NOMO-1 (cell line): ENCODE results near the gene LONRF2.

Source experiments
- DNase-seq, 2 experiments: peaks; one replicate each; lab custom pipeline; 2025; ENCODE audit not compliant: unreplicated experiment in 2 of 2; lab: John Stamatoyannopoulos, UW

LONRF2 gene

GRCh38 chr2:100301881-100302584 is 20.3 kb downstream of the LONRF2 start:
- DNase-seq: peak in 1 of 2 experiments; percentile 17

- no peak for DNase-seq
Measured at GRCh38 chr2:100299548-100299947, 22.8 kb downstream of the LONRF2 start.

- DNase-seq: no peak
Measured at GRCh38 chr2:100297511-100297910, 24.8 kb downstream of the LONRF2 start.

GRCh38 chr2:100294162-100294497 is 28.2 kb downstream of the LONRF2 start:
- DNase-seq: no peak

GRCh38 chr2:100293341-100294161 is 28.8 kb downstream of the LONRF2 start:
- no peak for DNase-seq

GRCh38 chr2:100292022-100292580 is 30.2 kb downstream of the LONRF2 start:
- peak; percentile 70 to 84 for DNase-seq

- peak; percentile 67 to 82 for DNase-seq
Measured at GRCh38 chr2:100291152-100291970, 30.9 kb downstream of the LONRF2 start.

- no peak for DNase-seq
Measured at GRCh38 chr2:100290718-100291151, 31.6 kb downstream of the LONRF2 start.

GRCh38 chr2:100289020-100289419 is 33.3 kb downstream of the LONRF2 start:
- DNase-seq: no peak

- no peak for DNase-seq
Measured at GRCh38 chr2:100286318-100286717, 36.0 kb downstream of the LONRF2 start.

GRCh38 chr2:100285691-100286090 is 36.6 kb downstream of the LONRF2 start:
- DNase-seq: no peak

GRCh38 chr2:100285011-100285410 is 37.3 kb downstream of the LONRF2 start:
- no peak for DNase-seq

- no peak for DNase-seq
Measured at GRCh38 chr2:100283724-100284501, 38.4 kb downstream of the LONRF2 start.

- DNase-seq: no peak
Measured at GRCh38 chr2:100281521-100282438, 40.5 kb downstream of the LONRF2 start.

- no peak for DNase-seq
Measured at GRCh38 chr2:100279586-100280534, 42.4 kb downstream of the LONRF2 start.

- no peak for DNase-seq
Measured at GRCh38 chr2:100278986-100279385, 43.3 kb downstream of the LONRF2 start.

GRCh38 chr2:100278501-100278900 is 43.8 kb downstream of the LONRF2 start:
- DNase-seq: no peak
